DND-41 (cell line): ENCODE data around the gene ZFHX3.

ENCODE experiments used
- EZH2 ChIP-seq: IDR thresholded peaks from 3 replicates; pipeline ENCODE4 v1.6.1; 2012; ENCODE audit warnings: borderline replicate concordance, low read depth, mild to moderate bottlenecking, moderate library complexity, low read length, inconsistent platforms; ENCODE audit not compliant: severe bottlenecking
- TF ChIP-seq, protein P1 (sequence below): IDR thresholded peaks from 2 replicates; pipeline ENCODE4 v1.5.1; 2012; ENCODE audit warnings: borderline replicate concordance, low read length, moderate library complexity, mild to moderate bottlenecking; ENCODE audit not compliant: poor library complexity, severe bottlenecking; ENCODE audit errors: extremely low read depth

DNA sequence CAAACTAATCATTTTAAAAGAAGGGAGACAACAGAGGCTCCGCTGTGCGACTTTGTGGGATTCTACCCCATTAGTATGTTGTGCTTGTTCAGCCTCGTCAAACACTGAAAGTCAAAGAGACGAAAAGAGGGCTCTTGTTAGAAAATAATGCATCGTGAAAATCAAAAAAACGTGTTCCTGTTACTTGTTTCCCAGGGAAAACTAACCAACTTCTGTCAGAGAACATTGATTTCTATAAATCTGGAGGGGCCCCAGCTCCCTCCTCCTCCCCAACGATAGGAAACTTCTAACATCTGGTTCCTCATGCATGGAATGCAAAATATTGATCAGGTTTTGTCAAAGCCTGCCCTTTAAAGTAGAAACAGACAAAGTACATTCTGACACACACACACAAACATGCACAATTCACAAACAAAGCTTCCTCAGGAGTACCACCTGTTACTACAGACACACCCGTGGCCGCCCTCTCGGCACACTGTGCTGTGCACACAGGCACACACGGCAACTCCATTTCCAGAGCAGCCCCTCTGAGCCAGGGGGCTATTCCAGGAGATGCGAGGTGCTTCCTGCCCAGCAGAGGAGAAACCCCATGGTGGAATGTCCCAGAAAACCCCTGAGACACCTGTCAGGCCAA is 151.3 kb downstream of the ZFHX3 start:
- TF ChIP-seq, protein P1, sequence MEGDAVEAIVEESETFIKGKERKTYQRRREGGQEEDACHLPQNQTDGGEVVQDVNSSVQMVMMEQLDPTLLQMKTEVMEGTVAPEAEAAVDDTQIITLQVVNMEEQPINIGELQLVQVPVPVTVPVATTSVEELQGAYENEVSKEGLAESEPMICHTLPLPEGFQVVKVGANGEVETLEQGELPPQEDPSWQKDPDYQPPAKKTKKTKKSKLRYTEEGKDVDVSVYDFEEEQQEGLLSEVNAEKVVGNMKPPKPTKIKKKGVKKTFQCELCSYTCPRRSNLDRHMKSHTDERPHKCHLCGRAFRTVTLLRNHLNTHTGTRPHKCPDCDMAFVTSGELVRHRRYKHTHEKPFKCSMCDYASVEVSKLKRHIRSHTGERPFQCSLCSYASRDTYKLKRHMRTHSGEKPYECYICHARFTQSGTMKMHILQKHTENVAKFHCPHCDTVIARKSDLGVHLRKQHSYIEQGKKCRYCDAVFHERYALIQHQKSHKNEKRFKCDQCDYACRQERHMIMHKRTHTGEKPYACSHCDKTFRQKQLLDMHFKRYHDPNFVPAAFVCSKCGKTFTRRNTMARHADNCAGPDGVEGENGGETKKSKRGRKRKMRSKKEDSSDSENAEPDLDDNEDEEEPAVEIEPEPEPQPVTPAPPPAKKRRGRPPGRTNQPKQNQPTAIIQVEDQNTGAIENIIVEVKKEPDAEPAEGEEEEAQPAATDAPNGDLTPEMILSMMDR, result no peak
- TF ChIP-seq EZH2, result no peak
